ENCODE measurements around the gene OR10R2. TPM values are rescaled to one million over a fixed set of nuclear protein-coding genes. Genes with fewer than 3 reads are reported as not detected.
"Not testable (repeated sequence)": the region's sequence is repeated elsewhere in the genome, so short reads cannot be mapped to it uniquely, and the experiment has no call there.

OR10R2 gene
- total RNA-seq, result not detected
- polyA plus RNA-seq (ENCODE audit: insufficient read depth in 1 of 8, insufficient read length in 8 of 8, low replicate concordance in 1 of 8), result under 1 TPM in 1 of 8 donors, not detected in 7; 0.70 TPM
- long read RNA-seq, donor 1, result 0 reads
- long read RNA-seq, donor 2, result 0 reads
- long read RNA-seq, donor 3, result 0 reads
- long read RNA-seq, donor 4, result 0 reads
- long read RNA-seq, donor 5, result 0 reads
- long read RNA-seq, donor 6, result 0 reads
- long read RNA-seq, donor 7, result 0 reads
- long read RNA-seq, donor 8, result 0 reads
- long read RNA-seq, donor 9, result 0 reads
- long read RNA-seq, donor 10, result 0 reads
- long read RNA-seq, donor 11, result 0 reads

GRCh38 chr1:158471920-158472319 lies at the start of gene OR10R2:
OR10R2 (plus strand) TSS chr1:158472220; CDS start chr1:158472326, 106 bp downstream.
- Histone ChIP-seq H3K27ac (ENCODE audit: low read length) (no peak within 1 kb of the TSS), H3K4me3 (ENCODE audit: low read length) (no peak within 1 kb of the TSS), H3K36me3 (ENCODE audit: control insufficient read depth, insufficient read depth, low read length) (no peaks in the 10 kb centered on the region), H3K4me1 (ENCODE audit: control insufficient read depth, insufficient read depth, low read length) (no peaks in the 10 kb centered on the region), H3K27me3 (ENCODE audit: control insufficient read depth, insufficient read depth, low read length) (no peaks in the 10 kb centered on the region), H3K9me3 (replicated peaks; ENCODE audit: control insufficient read depth, low read depth, low read length) (no peaks in the 10 kb centered on the region)
- DNase-seq, result no peak

- H3K9me3 ChIP-seq (replicated peaks; ENCODE audit: control insufficient read depth, low read depth, low read length), result no peaks in the 10 kb centered on the region
- H3K4me3 ChIP-seq (ENCODE audit: low read length), result no peak overlapping the region
- no peaks in the 10 kb centered on the region for H3K27me3 ChIP-seq (ENCODE audit: control insufficient read depth, insufficient read depth, low read length)
- H3K36me3 ChIP-seq (ENCODE audit: control insufficient read depth, insufficient read depth, low read length), result no peaks in the 10 kb centered on the region
- no peaks in the 10 kb centered on the region for H3K4me1 ChIP-seq (ENCODE audit: control insufficient read depth, insufficient read depth, low read length)
- no peak overlapping the region for H3K27ac ChIP-seq (ENCODE audit: low read length)
- no peak for DNase-seq
These were observed 47.0 kb upstream of the OR10R2 start for GRCh38 chr1:158425027-158425426.

GRCh38 chr1:158426137-158426536 lies 45.9 kb upstream of the OR10R2 start, which contains the start of gene OR10K2:
OR10K2 (minus strand) TSS chr1:158426237; CDS start chr1:158420866, 5,371 bp downstream.
- H3K36me3 ChIP-seq (ENCODE audit: control insufficient read depth, insufficient read depth, low read length), result no peaks in the 10 kb centered on the region
- DNase-seq, result no peak
- no peaks in the 10 kb centered on the region for H3K4me1 ChIP-seq (ENCODE audit: control insufficient read depth, insufficient read depth, low read length)
- WGBS (ENCODE audit: insufficient coverage), result no CpG with 5 or more reads among the region's 1 CpG
- no peak within 1 kb of the TSS for H3K27ac ChIP-seq (ENCODE audit: low read length)
- H3K27me3 ChIP-seq (ENCODE audit: control insufficient read depth, insufficient read depth, low read length), result no peaks in the 10 kb centered on the region
- H3K4me3 ChIP-seq (ENCODE audit: low read length), result no peak within 1 kb of the TSS
- H3K9me3 ChIP-seq (replicated peaks; ENCODE audit: control insufficient read depth, low read depth, low read length), result no peaks in the 10 kb centered on the region

GRCh38 chr1:158430163-158430562 lies 41.9 kb upstream of the OR10R2 start:
- not testable (repeated sequence) for DNase-seq; H3K27ac ChIP-seq (ENCODE audit: low read length); H3K27me3 ChIP-seq (ENCODE audit: control insufficient read depth, insufficient read depth, low read length); H3K36me3 ChIP-seq (ENCODE audit: control insufficient read depth, insufficient read depth, low read length); H3K4me1 ChIP-seq (ENCODE audit: control insufficient read depth, insufficient read depth, low read length); H3K9me3 ChIP-seq (replicated peaks; ENCODE audit: control insufficient read depth, low read depth, low read length); H3K4me3 ChIP-seq (ENCODE audit: low read length)
- WGBS (ENCODE audit: insufficient coverage), result no CpG with 5 or more reads among the region's 3 CpGs

GRCh38 chr1:158434741-158435140 lies 37.3 kb upstream of the OR10R2 start:
- no peak for DNase-seq
- Histone ChIP-seq H3K9me3 (replicated peaks; ENCODE audit: control insufficient read depth, low read depth, low read length) (no peaks in the 10 kb centered on the region), H3K27me3 (ENCODE audit: control insufficient read depth, insufficient read depth, low read length) (no peaks in the 10 kb centered on the region), H3K36me3 (ENCODE audit: control insufficient read depth, insufficient read depth, low read length) (no peaks in the 10 kb centered on the region), H3K4me3 (ENCODE audit: low read length) (no peak overlapping the region), H3K4me1 (ENCODE audit: control insufficient read depth, insufficient read depth, low read length) (no peaks in the 10 kb centered on the region), H3K27ac (ENCODE audit: low read length) (no peak overlapping the region)
- 29% methylated on average over 3 of the region's 3 CpGs for WGBS (ENCODE audit: insufficient coverage)

GRCh38 chr1:158445376-158445775 lies 26.6 kb upstream of the OR10R2 start:
- no peak for DNase-seq
- Histone ChIP-seq H3K4me1 (ENCODE audit: control insufficient read depth, insufficient read depth, low read length) (no peaks in the 10 kb centered on the region), H3K27me3 (ENCODE audit: control insufficient read depth, insufficient read depth, low read length) (no peaks in the 10 kb centered on the region), H3K36me3 (ENCODE audit: control insufficient read depth, insufficient read depth, low read length) (no peaks in the 10 kb centered on the region), H3K9me3 (replicated peaks; ENCODE audit: control insufficient read depth, low read depth, low read length) (no peaks in the 10 kb centered on the region), H3K4me3 (ENCODE audit: low read length) (no peak overlapping the region), H3K27ac (ENCODE audit: low read length) (no peak overlapping the region)
- WGBS (ENCODE audit: insufficient coverage), result 72% methylated on average over 4 of the region's 4 CpGs

- 83% methylated on average over 1 of the region's 1 CpG for WGBS (ENCODE audit: insufficient coverage)
- Histone ChIP-seq H3K4me1 (ENCODE audit: control insufficient read depth, insufficient read depth, low read length) (no peaks in the 10 kb centered on the region), H3K4me3 (ENCODE audit: low read length) (no peak overlapping the region), H3K27me3 (ENCODE audit: control insufficient read depth, insufficient read depth, low read length) (no peaks in the 10 kb centered on the region), H3K9me3 (replicated peaks; ENCODE audit: control insufficient read depth, low read depth, low read length) (no peaks in the 10 kb centered on the region), H3K36me3 (ENCODE audit: control insufficient read depth, insufficient read depth, low read length) (no peaks in the 10 kb centered on the region), H3K27ac (ENCODE audit: low read length) (no peak overlapping the region)
- no peak for DNase-seq
These were observed 17.5 kb upstream of the OR10R2 start for GRCh38 chr1:158454537-158454936.

GRCh38 chr1:158457246-158457645 lies 14.8 kb upstream of the OR10R2 start:
- no peak overlapping the region for H3K27ac ChIP-seq (ENCODE audit: low read length)
- no peaks in the 10 kb centered on the region for H3K36me3 ChIP-seq (ENCODE audit: control insufficient read depth, insufficient read depth, low read length)
- H3K9me3 ChIP-seq (replicated peaks; ENCODE audit: control insufficient read depth, low read depth, low read length), result no peaks in the 10 kb centered on the region
- DNase-seq, result no peak
- no peak overlapping the region for H3K4me3 ChIP-seq (ENCODE audit: low read length)
- no peaks in the 10 kb centered on the region for H3K27me3 ChIP-seq (ENCODE audit: control insufficient read depth, insufficient read depth, low read length)
- no peaks in the 10 kb centered on the region for H3K4me1 ChIP-seq (ENCODE audit: control insufficient read depth, insufficient read depth, low read length)

- no peak for DNase-seq
- Histone ChIP-seq H3K4me1 (ENCODE audit: control insufficient read depth, insufficient read depth, low read length) (no peaks in the 10 kb centered on the region), H3K27me3 (ENCODE audit: control insufficient read depth, insufficient read depth, low read length) (no peaks in the 10 kb centered on the region), H3K27ac (ENCODE audit: low read length) (no peak overlapping the region), H3K36me3 (ENCODE audit: control insufficient read depth, insufficient read depth, low read length) (no peaks in the 10 kb centered on the region), H3K9me3 (replicated peaks; ENCODE audit: control insufficient read depth, low read depth, low read length) (no peaks in the 10 kb centered on the region), H3K4me3 (ENCODE audit: low read length) (no peak overlapping the region)
These were observed 13.8 kb upstream of the OR10R2 start for GRCh38 chr1:158458263-158458662.

GRCh38 chr1:158461534-158461933 lies 10.5 kb upstream of the OR10R2 start, which contains the start of gene OR10K1:
OR10K1 (plus strand) TSS chr1:158461834; CDS start chr1:158465562, 3,728 bp downstream.
- no peak for DNase-seq
- Histone ChIP-seq H3K27me3 (ENCODE audit: control insufficient read depth, insufficient read depth, low read length) (no peaks in the 10 kb centered on the region), H3K4me1 (ENCODE audit: control insufficient read depth, insufficient read depth, low read length) (no peaks in the 10 kb centered on the region), H3K4me3 (ENCODE audit: low read length) (no peak within 1 kb of the TSS), H3K9me3 (replicated peaks; ENCODE audit: control insufficient read depth, low read depth, low read length) (no peaks in the 10 kb centered on the region), H3K27ac (ENCODE audit: low read length) (no peak within 1 kb of the TSS), H3K36me3 (ENCODE audit: control insufficient read depth, insufficient read depth, low read length) (no peaks in the 10 kb centered on the region)
- 67% methylated on average over 1 of the region's 2 CpGs for WGBS (ENCODE audit: insufficient coverage)

GRCh38 chr1:158485455-158485854 lies 13.4 kb downstream of the OR10R2 start:
- WGBS (ENCODE audit: insufficient coverage), result no CpG with 5 or more reads among the region's 2 CpGs
- DNase-seq, result no peak
- Histone ChIP-seq H3K4me3 (ENCODE audit: low read length) (no peak overlapping the region), H3K4me1 (ENCODE audit: control insufficient read depth, insufficient read depth, low read length) (no peaks in the 10 kb centered on the region), H3K27me3 (ENCODE audit: control insufficient read depth, insufficient read depth, low read length) (no peaks in the 10 kb centered on the region), H3K36me3 (ENCODE audit: control insufficient read depth, insufficient read depth, low read length) (no peaks in the 10 kb centered on the region), H3K9me3 (replicated peaks; ENCODE audit: control insufficient read depth, low read depth, low read length) (no peaks in the 10 kb centered on the region), H3K27ac (ENCODE audit: low read length) (no peak overlapping the region)
